HG03460 (cell line): Measurements from ENCODE around the gene ARHGEF16.

Experiments used
- ATAC-seq: cut with Tn5 transposase; IDR thresholded peaks from one replicate; pipeline ENCODE4 v1.9.1; 2021; ENCODE audit not compliant: unreplicated experiment

The ARHGEF16 gene

DNA sequence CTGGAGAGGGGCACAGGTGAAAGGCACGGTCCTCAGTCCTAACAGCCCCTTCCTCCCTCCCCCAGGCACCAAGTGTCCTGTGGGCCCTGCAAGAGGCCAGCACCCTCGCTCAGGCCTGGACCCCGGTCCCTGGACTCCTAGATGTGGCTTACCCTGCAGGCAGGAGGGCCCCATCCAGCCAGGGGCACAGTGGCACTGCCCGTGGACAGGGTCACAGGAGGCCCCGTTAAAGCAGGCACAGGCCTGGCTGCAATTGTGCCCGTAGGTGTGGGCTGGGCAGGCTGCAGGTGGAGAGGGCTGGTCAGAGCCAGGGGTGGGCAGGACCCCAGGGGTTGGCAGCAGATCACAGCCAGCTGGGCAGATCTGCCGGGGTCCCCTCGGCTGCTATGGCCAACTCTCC is 44.5 kb downstream of the ARHGEF16 start:
- no peak for ATAC-seq

DNA sequence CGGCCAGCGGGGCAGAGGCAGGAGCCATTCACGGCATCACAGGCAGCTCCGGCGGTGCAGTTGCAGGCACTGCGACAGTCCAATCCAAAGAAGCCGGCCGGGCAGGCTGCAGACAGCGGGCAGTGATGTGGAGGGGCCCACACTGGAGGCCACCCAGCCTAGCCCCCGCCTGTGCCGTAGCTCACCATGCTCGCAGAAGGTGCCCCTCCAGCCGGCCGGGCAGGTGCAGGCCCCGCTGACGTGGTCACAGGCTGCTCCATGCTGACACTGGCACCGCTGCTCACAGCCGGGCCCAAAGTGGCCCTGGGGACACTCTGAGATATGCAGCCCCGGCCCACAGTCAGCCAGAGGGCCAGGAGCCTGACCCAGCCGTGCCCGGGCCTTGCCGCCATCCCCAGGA is 45.1 kb downstream of the ARHGEF16 start:
- ATAC-seq, result no peak

DNA sequence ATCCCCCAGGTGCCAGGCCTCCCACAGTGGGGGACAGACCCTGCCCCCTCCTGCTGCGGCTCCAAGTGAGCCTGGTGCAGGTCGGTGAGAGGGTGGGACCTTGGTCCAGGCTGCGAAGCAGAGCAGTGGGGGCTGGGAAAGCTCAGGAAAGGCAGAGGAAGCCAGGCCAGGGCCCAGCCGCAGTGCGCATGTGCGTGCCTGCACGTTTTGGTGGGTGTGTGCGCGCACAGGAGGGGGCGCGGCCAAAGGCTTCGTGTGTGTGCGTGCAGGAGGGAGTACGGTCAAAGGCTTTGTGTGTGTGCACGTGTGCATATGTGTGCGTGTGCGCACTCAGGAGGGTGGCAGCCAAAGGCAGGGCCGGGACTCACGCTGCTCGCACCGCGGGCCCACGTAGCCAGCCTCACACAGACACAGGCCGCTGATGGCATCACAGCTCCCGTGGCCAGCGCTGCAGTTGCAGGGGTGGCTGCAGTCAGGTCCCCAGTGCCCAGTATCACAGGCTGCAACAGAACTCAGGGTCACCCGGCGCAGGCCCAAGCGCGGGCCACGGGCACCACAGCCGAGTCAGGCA is 45.9 kb downstream of the ARHGEF16 start:
- ATAC-seq, result no peak

DNA sequence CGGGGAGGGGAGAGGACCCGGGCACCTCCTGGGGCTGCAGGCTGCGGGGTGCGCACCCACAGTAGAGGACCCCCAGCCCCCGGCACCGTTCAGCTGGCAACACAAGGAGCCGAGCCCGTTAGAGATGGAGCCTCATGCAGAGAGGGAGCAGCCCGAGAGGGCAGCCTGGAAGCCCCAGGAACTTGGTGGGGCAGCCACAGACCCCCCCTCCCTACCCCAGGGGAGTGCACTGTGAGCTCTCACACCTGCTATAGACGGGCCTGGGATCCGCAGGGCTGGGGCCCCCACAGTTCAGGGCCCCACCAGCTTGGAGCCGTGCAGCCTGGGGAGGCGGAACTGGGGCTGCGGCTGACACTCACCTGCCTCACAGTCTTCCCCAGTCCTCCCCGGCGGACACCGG is 47.0 kb downstream of the ARHGEF16 start:
- ATAC-seq, result no peak

DNA sequence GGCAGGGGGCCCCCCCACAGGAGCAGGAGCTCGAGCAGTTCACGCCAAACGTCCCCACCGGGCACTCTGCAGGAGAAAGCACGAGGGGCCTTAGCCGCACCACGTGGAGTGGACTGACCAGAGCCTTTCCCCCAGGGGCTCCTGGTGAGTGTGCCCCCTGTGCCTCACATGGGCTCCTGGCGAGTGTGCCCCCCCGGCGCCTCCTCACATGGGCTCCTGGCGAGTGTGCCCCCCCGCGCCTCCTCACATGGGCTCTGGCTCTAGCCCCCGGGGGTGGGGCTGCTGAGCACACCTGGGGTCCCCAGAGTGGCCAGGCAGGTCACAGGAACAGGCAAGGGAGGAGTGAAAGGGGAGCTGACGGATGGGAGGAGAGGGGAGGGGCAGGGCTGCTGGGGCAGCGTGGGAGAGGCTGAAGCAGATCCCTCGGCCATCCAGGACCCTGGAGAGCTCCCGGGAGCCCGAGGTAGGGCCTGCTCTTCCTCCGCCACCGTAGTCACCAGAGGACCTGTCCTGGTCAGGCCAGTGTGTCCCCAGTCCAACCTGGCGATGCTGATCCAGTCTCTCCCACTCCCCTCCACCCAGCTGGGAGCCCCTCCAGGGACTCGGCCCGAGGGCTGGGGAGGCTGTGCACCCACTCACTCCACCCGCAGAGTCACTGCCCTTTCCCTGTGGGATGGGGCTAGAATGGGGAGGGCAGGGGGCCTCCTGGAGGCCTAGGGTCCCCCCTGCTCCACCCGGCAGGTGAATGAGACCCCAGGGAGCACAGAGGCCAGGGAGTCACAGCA is 47.6 kb downstream of the ARHGEF16 start:
- no peak for ATAC-seq

- ATAC-seq, result no peak
These were observed 48.4 kb downstream of the ARHGEF16 start for GRCh38 chr1:3502641-3503524.

- ATAC-seq, result no peak
These were observed 49.0 kb downstream of the ARHGEF16 start for GRCh38 chr1:3503525-3503886.

DNA sequence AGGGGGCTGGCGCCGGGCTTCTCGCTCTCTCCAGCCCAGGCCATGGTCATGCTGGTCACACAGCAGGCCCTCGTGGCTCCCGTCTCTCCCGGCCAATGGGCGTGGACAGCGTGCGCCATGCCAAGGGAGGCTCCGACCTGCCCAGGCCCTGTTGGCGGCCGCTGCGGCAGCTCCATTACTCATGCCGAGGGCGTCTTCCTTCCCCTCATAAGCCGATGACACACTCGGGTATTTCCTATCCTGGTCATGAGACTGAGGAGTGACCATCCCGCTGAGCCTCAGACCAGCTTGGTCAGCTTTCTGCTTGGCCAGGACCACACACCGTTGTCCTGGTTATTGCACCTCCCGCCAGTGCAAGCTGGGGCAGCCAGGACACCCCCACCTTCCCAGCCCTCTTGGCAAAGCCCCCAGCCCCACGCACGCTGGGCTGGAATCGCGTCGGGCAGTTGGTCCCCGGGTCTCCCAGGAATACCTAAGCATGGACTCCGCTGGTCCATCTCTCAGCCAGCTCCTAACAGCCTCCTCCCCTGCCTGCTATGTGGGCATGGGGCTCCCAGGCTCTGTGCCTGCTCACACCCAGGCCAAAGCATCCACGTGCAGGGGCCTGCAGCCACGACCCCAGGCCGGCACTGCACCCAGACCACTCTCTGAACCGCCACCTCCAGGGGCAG is 49.8 kb downstream of the ARHGEF16 start:
- ATAC-seq, result no peak

- ATAC-seq, result no peak
These were observed 50.3 kb downstream of the ARHGEF16 start for GRCh38 chr1:3504822-3505153.

GRCh38 chr1:3505161-3505560 is 50.7 kb downstream of the ARHGEF16 start:
- ATAC-seq, result no peak

DNA sequence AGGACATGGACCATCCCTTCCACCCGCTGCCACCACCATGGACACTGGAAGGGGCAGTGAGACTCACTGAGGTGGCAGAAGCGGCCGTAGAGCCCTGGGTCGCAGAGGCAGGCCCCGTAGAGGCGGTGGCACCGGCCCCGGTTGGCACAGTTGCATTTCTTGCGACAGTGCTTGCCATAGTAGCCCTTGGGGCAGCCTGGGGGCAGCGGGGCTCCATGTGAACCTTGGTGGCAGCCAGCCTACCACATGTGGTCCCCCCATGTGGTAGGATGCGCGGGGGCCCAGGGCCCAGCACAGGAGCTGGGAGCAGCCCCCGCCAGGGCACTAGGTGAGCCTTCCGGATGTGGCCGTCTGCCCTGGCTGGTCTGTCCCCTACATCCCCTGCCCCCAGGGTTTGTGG is 51.6 kb downstream of the ARHGEF16 start:
- no peak for ATAC-seq

GRCh38 chr1:3506943-3507342 is 52.5 kb downstream of the ARHGEF16 start:
- no peak for ATAC-seq

DNA sequence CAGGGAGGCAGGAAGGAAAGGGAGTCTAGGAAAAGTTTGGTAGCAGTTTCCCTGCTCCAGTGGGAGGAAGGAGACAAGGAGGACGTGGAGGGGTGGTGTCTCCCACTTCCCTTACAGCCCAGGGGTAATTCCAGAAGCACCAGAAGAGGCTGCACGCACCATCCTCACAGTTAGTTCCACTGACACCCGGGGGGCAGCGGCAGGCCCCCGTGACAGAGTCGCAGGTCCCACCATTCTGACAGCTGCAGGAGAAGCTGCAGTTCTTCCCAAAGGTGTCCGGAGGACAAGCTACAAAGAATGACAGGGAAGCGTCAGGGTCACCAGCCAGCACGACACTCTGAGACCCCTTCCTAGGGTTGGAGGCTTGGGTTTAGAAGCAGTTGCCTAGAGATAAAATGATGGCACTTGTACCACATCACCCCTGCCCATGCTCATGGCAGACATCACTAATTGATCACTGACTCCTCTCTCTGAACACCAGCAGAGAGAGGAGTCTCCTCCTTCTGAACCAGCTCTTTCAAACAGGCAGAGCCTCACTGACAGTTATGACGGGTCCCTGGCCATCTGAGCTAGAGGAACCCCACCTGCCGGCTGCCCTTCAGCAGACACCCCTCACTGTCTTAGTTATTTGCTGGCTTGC is 53.3 kb downstream of the ARHGEF16 start:
- no peak for ATAC-seq

GRCh38 chr1:3508757-3509415 is 54.4 kb downstream of the ARHGEF16 start:
- no peak for ATAC-seq

GRCh38 chr1:3509721-3510120 is 55.3 kb downstream of the ARHGEF16 start:
- no peak for ATAC-seq

- ATAC-seq, result no peak
These were observed 55.9 kb downstream of the ARHGEF16 start for GRCh38 chr1:3510136-3510955.

DNA sequence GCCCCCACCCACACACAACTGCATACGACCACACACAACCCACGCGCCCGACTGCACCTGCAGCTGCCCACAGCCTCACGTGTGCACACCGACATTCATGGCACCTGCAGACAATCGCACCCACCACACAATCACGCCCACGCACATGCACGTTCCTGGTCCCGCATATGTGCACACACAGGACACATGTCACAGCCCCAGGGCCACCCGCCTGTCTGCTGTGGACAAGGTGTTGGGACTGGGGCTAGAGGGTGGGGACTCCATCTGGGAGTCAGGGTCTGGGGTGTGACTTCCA is 56.4 kb downstream of the ARHGEF16 start:
- no peak for ATAC-seq

- no peak for ATAC-seq
These were observed 56.8 kb downstream of the ARHGEF16 start for GRCh38 chr1:3511306-3511705.

DNA sequence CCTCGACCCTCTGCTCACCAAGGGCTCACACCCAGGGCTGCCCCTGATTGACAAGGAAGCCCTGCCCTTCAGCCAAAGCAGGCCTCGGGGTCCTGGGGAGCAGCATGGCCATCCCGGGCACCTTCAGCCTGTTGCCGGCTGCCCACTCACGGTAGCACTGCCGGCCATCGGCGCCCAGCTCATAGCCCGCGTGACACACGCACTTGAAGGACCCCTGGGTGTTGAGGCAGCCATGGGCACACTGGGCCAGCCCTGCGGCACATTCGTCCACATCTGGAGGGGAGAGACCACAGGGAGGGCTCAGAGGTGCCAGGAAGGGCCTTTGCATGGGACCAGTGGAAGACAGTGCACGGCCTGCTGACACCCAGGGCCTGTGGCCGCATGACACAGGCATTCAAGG is 57.4 kb downstream of the ARHGEF16 start:
- no peak for ATAC-seq

DNA sequence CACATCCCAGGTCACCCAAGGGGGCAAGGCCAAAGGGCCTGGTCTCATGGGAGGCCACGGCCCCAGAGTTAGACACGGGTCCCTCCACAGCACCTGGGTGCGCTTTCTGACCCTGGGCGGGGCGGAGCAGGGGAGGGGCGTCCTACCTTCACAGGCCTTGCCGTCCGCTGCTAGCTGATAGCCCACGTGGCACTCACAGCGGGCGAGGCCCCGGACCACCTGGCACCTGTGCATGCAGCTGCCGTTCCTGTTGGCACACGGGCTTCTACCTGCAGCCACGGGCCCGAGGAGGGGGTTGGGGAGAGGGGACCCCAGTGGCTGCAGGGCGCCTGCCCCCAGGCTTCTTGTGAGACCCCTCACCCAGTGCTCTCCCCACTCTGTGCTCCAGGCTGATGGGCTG is 59.9 kb downstream of the ARHGEF16 start:
- no peak for ATAC-seq
